HG03060 (cell line): ENCODE measurements around the gene HES2.
A peak's percentile ranks its signal among the peaks of the same experiment; 100 is the strongest.
"Not testable (repeated sequence)": the region's sequence is repeated elsewhere in the genome, so short reads cannot be mapped to it uniquely, and the experiment has no call there.

Experiments
- ATAC-seq: cut with Tn5 transposase; IDR thresholded peaks from one replicate; pipeline ENCODE4 v1.9.1; 2021; ENCODE audit warnings: low read depth, moderate number of reproducible peaks; ENCODE audit not compliant: unreplicated experiment

HES2 gene

DNA sequence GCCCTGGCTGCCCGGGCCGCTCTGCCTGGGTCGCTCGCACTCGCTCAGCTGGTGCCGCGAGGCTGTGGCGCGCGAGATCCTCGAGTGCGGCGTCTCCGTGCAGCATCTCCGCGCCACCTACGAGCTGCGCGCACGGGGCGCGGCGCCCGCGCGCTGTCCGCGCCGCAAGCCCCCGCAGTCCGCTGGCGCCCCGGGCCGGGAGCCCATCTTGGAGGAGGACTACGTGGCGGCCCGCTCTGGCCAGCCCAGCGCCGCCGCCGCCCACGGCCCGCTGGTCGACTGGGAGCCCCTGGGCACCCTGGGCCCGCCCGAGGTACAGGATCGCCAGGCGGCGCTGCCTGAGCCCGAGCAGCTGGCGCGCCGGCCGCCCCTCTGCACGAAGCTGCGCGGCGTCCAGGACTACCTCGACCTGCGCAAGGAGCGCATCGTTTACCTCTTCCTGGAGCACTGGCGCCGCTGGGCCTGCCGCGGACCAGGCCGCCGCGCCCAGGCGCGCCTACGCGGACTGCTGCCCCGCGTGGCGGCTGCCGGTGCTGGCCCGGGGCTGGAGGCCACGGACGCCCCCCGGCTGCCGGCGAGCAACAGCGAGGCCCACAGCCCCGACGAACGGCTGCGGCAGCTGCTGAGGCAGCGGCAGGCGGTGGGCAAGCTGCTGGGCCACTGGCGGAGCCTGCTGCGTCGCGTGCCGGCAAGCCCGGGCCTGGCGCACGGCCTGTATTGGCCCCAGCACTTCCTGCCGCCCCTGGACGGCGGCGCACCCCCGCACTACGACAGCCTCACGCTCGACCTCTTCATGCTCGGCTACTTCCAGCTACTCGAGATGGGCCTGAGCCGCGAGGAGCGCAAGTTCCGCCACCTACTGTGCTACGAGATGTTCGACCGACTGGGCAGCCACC is 35.4 kb upstream of the HES2 start:
- ATAC-seq = no peak

DNA sequence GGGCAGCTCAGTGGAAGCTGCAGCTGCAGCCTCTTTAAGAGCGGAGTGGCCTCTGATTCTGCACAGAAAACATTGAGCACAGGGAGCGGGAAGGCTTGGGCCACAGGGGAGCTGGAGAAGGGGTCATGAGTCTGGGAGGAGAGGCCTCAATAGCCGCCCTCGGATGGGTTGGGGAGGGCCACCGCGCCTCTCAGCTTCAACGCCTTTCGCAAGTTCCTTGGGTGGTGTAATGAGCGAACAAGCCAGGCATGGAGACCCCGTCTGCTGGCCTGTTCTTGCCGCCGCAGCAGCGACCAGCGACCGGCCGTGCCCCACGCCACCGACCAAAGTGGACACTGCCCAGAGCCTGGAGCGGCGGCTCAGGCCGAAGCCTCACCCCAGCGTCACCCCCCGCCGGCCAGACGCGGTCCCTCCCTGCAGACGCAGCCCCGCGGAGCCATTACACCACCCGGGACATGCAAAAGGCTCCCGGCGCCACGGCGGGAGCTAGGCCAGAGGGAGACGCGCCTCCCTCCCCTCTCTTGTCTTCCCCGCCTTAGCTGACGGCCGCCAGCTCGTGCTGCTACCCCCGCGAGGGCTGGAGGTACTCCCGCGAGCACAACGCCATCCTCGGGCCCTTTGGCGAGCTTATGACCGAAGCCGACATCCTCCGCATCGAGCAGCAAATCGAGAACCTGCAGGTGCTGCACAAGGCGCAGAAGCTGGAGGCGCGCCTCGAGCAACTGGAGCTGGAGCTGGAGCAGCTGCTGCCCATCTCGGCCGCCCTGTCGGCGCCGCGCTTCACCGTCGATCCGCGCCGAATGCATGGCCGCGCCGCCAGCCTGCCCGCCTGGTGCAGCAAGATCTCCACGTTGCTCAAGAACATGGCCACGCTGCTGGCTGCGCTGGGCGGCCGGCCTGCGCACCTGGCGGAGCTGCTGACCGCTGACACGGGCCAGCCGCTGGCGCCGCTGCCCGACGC is 34.5 kb upstream of the HES2 start:
- ATAC-seq = not testable (repeated sequence)

DNA sequence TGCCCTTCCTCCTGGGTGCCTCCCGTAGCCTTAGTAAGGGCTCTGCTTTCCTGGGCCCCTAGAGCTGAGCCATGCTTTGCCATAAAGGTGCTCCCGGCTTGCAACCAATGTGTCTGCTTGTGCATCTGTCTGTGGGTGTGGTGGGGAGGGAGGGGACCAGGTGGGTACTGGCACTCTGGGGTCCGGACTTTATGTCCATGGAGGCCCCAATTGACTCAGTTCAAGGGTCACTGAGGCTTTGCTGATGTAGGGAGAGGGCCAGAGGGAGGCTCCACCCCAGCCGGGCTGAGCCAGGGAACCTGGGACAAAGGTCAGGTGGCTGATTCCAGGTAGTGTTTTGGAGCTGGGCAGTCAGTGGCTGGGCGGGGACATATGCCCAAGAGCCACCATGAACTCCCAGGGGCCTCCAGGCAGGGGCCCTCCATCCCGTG is 31.2 kb upstream of the HES2 start:
- no peak for ATAC-seq

DNA sequence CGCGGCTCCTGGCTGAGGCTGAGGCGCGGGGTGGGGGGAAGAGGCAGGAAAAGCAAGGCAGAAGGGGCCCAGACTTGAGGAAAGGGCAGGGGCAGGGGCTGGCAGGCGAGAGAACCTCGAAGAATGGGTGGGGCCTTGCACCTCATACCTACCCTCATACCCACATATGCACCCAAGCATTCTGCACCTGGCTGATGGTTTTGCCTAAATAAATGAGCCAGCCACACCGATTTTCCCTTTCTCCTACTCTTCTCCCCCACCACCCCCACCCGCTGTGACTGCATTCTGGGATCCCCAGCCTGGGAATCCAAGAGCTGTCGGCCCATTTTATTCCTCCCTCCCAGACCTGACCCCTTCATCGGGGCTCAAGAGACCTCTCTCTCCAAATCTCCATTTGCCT is 30.8 kb upstream of the HES2 start:
- not testable (repeated sequence) for ATAC-seq

DNA sequence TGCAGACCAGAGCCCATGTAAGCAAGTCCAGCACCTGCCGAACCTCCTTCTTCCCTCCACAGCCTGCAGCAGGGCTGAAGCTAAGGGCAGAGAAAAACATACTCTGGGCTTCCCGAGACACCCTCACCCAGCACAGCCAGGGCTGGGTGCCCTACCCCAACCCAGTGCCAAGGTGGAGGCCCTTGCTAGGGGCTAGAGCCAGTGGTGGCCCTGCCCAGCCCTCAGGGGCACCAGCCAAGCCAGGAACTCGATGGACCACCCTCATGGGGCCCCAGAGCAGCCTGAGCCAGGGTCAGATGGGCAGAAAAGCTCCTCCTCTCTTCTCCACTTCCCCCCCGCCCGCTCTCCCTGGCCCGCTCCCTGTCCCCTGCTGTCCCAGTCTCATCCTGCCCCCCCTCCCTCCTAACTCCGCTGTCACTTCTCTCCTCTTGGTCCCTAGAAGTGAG is 30.3 kb upstream of the HES2 start:
- ATAC-seq = no peak

DNA sequence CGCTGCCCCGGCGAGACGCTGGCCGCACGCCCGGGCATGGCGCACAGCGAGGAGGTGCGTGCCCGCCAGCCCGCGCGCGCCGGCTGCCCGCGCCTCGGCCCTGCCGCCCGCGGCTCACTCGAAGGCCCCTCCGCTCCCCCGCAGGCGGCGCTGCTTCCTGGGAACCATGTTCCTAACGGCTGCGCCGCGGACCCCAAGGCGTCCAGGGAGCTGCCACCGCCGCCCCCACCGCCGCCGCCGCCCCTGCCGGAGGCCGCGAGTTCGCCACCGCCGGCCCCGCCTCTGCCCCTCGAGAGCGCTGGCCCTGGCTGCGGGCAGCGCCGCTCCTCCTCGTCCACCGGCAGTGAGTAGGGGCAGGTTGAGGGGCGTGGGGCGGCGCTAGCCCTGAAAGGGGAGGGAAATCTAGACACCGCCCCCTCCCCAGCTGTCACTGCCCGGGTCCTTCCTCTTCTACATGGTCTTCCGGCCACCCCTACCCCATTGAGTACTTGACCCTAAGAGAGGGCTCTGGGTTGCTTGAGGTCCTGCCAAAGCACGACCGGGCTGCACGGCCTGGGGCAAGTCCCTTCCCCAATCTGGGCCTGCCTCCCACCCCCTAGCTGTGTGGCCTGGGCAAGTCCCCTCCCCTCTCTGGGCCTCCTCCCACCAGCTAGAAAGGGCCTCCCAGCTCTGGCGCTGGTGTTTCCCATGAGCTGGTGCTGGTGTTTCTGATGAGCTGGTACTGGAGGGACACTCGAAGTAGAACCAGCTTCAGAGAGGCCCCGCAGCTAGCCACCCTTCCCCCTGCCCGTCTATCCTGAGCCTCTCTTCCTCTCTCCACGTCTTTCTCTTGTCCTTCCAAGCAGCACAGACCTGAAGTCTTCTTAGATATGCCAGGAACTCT is 29.3 kb upstream of the HES2 start:
- no peak for ATAC-seq

DNA sequence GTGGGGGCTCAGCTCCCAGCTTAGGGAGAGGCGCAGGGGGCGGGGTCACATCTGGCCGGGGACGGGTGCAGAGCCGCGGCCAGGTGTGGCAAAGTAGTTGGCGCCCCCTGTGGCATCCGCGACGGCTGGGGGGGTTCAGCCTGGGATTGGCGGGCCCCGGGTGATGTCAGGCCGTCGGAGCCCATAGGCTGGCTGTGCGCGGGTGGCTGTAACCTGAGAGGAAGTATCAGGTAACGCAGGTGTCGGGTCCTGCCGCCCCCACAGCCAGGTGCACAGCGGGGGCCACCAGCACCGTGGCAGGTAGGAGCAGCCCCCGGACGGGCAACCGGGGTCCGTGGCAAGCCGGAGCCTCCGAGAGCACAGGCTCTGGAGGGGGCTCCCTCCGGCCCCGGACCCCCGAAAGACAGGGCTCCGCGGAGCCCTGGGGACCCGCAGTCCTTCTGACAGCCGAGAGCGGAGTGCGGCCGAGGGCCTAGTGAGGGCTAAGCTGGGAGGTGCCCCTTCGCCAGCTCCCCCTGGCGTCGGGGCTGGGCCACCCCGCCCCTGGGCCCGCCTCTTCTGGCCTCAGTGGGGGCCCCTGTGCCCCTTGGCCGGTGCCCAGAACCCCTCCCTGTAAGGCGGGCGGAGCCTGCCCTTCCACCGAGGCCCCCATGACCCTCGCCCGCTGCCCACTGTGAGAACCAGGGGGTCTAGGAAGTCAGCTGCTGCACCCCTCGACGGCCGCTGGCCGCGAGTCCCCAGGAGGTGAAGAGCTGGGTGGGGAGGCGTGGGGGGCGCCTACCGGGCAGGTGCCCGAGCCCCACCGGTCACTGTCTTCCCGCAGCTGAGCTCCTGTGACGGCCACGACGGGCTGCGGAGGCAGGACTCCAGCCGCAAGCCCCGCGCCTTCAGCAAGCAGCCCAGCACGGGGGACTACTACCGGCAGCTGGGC is 28.4 kb upstream of the HES2 start:
- ATAC-seq = no peak

DNA sequence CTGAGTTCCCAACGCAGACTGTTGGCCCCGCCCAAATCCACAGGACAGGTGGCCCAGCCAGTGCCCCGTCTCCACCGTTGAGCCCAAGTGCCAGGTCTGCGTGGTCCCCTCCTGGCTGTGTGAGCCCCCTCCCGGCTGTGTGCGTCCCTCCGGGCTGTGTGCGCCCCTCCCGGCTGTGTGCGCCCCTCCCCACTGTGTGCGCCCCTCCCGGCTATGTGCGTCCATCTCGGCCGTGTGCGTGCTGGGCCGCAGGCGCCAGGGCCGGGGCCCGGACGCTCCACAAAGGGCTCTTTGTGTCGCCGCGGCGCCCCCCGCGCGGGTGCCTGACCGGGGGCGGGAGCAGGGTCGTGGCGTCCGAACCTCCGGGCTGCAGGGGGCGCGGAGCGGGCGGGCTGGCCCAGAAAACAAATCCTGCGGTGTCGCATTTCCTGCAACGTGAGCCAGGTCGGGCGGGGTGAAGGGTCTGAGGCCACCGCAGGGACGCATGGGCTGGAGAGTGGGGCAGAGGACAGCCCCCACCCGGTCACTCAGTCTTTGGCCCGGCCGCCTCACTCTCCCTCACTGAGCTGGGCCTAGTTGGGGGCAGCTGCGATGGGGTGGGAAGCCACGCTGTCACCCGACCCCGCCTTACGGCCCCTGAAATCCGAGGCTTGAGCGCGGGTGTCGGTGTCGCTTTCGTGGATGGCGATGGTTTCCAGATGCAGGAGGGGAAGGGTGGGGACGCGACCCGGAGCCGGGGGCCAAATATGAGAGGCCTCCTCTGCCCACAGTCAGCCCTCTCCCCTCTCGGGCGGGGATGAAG is 27.5 kb upstream of the HES2 start:
- ATAC-seq = no peak

DNA sequence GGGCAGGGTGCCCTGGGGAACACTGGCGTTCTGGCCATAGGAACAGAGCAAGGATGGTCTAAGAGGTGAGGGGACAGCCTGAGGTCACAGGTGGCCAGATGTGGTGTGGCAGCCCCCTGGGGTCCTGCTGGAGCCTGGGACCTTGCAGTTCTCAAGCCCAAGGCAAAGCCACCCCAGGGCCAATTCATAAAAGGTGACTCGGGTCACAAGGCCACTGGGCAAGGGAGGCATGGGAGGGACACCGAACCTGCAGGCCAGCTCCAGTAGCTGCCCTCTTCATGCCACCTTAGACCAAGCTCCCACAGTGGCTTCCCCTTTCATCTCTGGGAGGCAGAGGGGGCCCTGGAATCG is 26.9 kb upstream of the HES2 start:
- no peak for ATAC-seq

DNA sequence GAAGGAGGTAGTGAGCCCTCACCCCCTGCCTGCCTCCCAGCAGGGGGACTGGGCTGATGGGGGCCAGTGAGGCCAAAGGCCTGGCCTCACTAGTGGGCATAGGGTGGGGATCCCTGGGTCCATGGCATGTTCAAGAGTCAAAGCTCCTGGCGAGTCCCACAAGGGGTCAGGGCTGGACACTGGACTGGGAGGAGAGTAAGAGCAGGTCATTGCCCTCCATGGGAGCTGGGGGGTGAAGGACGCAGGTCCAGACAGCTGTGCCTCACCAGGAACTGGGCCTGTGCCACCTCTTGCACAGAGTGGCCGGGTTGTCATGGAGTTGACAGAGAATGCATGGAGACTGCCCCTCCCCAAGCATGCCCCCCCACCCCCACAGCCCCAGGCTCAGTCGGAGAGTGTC is 26.2 kb upstream of the HES2 start:
- not testable (repeated sequence) for ATAC-seq

DNA sequence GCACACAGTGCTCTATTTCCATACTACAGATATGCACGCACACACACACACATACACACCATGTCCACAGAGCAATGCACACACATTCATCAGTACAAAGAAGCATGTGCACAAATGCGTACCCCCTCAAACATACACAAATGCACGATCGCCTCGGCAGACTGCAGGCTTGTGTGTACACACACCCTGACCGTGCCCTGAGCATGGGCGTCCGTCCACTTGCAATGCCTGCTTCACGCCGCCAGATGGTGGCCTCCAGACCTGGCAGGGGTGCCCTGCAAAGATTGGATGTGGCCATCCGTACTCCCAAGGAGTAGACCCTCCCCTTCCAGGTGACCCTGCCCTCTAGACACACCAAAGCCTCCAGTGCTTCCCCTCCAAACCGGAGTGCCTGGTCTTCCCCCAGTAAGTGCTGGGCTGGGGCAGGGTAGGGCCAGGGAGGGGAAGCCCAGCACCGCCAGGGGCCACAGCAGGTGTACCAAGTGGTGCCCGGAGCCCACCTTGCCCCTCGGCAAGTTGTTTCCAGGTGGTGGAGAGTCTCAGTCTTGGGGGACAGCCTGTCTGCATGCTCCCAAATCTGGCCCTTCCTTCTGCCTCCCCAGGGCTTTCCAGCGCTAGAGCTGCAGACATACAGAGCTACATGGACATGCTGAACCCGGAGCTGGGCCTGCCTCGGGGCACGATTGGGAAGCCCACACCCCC is 25.5 kb upstream of the HES2 start:
- no peak for ATAC-seq

DNA sequence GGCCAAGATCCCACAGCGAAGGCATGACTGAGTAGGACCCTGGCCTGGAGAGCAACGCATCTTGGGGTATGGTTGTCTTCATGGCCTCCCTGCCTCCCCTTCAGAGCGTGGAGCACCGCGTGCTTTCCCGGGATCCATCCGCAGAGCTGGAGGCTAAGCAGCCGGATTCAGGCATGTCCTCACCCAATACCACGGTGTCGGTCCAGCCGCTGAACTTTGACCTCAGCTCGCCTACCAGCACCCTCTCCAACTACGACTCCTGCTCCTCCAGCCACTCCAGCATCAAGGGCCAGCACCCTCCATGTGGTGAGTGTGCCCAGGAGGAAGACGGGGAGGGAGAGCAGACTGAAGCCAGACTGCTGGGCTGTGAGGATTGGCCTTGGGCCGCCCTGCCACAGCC is 24.7 kb upstream of the HES2 start:
- ATAC-seq = no peak

DNA sequence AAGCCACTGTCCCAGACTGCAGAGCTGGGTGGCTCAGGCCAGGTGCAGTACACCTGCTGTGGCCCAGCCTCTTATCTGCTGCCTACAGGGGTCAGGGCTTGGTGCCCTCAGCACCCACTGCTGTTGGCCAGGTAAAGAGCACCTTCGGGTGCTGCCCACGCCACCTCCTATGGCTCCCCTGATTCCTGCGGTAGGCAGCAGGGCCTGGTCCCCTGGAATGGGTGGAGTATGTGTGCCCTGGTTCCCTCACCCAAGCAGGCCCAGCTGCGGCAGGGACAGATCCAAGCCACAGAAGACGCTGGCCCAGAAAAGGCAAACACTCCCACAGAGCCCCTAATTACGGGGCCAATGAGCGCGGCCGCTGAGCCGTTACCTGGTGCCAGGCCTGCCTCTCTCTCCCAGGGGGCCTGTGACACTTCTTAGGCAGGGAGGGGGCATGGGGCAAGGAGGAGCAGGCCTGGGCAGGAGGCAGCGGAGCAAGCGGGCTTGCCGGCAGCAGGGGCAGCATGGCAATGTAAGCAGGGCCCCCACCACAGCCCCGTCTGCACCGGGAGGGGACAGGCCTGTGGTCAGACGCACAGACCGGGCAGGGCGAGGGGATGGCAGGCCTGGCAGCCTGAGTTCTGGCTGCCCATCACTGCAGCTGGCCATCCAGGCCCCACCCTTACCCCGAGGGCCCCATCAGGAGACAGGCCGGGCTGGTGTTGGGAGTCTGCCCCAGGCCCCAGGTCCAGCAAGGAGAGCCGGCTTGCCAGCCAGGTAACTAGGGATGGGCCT is 23.8 kb upstream of the HES2 start:
- no peak for ATAC-seq

DNA sequence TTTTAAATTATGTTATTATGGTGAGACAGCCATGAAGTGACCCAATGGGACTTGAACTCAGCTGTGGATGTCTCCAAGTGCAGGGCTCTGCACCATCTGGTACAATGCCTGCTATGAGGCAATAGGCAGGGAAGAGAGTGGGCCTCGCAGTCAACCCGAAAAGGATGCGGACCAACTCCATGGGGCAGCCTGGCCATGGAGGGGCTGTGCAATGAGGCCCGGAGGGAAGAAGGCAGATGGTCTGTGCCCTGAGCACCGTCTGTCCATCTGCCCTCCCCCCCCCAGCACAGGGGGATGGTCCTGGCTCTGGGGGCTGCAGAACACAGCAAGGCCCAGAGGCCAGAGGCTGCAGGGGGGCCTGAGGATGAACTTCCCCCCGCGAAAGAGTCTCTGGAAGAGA is 21.9 kb upstream of the HES2 start:
- ATAC-seq = no peak

DNA sequence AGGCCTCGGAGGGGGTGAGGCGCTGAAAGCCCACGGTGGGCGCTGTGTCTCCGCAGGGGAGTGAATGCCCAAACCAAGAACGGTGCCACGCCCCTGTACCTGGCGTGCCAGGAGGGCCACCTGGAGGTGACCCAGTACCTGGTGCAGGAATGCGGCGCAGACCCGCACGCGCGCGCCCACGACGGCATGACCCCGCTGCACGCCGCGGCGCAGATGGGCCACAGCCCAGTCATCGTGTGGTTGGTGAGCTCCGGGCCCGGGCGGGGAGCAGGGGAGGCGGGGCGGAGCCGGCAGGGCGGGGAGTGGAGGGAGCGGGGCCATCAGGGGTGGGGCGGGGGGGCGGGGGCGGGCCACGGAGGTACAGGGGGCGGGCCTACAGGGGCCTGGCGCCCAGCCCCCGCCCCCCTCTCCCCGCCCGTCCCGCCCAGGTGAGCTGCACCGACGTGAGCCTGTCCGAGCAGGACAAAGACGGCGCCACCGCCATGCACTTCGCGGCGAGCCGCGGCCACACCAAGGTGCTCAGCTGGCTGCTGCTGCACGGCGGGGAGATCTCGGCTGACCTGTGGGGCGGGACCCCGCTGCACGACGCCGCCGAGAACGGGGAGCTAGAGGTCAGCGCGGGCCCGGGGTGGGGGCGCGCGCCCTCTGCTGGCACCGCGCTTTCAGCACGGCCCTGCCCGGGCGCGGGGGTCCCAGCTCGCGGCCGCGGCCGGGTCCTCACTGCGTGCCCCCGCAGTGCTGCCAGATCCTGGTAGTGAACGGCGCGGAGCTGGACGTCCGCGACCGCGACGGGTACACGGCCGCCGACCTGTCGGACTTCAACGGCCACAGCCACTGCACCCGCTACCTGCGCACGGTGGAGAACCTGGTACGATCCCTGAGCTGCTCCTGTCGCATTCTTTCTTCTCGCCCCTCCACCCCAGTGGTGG is 20.7 kb upstream of the HES2 start:
- ATAC-seq = no peak

DNA sequence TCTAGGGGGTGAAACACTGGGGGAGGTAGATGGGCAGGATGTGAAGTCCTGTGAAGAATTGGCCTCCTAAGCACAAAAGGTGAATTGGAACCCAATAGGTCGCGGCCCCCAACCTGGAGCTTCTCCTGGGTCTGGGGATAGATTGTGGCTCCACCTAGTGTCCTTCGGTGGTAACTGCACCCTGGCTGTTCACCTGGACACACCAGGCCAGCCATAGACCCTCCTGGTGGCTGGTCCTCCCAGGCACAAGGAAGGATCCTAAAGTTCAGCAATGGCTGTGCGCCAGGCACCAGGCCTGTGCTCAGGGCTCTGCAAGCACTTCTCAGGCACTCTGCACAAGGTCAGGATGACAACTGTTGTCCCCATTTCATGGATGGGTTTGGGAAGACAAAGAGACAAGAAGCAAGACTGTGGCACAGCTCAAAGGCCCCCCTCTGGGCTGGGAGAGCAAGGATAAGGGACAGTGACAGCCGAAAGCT is 18.4 kb upstream of the HES2 start:
- peak; percentile 41 for ATAC-seq
